ENCODE results near the gene SSTR4.

- TF ChIP-seq CTCF (IDR thresholded peaks at IDR 0.05) (no peak), POLR2A (IDR thresholded peaks at IDR 0.05) (no peak)
Observed at GRCh38 chr20:22995923-22996322, 39.2 kb upstream of the SSTR4 start.
